ENCODE results near the gene PTPRE.

PTPRE gene

GRCh38 chr10:128110339-128110738 lies 203.4 kb downstream of the PTPRE start:
- TF ChIP-seq TAF1 (IDR thresholded peaks at IDR 0.05; ENCODE audit: borderline replicate concordance, insufficient read depth, low read length), result no peak
- TF ChIP-seq SIN3A (IDR thresholded peaks at IDR 0.05; ENCODE audit: borderline replicate concordance, insufficient read depth, low read length), result no peak
- TF ChIP-seq POLR2AphosphoS5 (IDR thresholded peaks at IDR 0.05; ENCODE audit: low read depth, low read length), result no peak
- TF ChIP-seq REST (IDR thresholded peaks at IDR 0.05; ENCODE audit: insufficient read depth in 1 of 2, low read depth in 2 of 2, low read length in 2 of 2), result no peak
- no peak for TF ChIP-seq FOXP2 (optimal IDR thresholded peaks at IDR 0.05; ENCODE audit: borderline replicate concordance, extremely low read depth, extremely low read length, insufficient read depth)

- TF ChIP-seq SIN3A (IDR thresholded peaks at IDR 0.05; ENCODE audit: borderline replicate concordance, insufficient read depth, low read length), result no peak
- no peak for TF ChIP-seq REST (IDR thresholded peaks at IDR 0.05; ENCODE audit: insufficient read depth in 1 of 2, low read depth in 2 of 2, low read length in 2 of 2)
- no peak for TF ChIP-seq POLR2AphosphoS5 (IDR thresholded peaks at IDR 0.05; ENCODE audit: low read depth, low read length)
- TF ChIP-seq TAF1 (IDR thresholded peaks at IDR 0.05; ENCODE audit: borderline replicate concordance, insufficient read depth, low read length), result no peak
- TF ChIP-seq FOXP2 (optimal IDR thresholded peaks at IDR 0.05; ENCODE audit: borderline replicate concordance, extremely low read depth, extremely low read length, insufficient read depth), result no peak
Measured at GRCh38 chr10:128111696-128112095, 204.8 kb downstream of the PTPRE start.

GRCh38 chr10:128113026-128113425 lies 206.1 kb downstream of the PTPRE start:
- TF ChIP-seq REST (IDR thresholded peaks at IDR 0.05; ENCODE audit: insufficient read depth in 1 of 2, low read depth in 2 of 2, low read length in 2 of 2) (peak; percentile 26 to 84; a peak in 2 of 4 replicates), TAF1 (IDR thresholded peaks at IDR 0.05; ENCODE audit: borderline replicate concordance, insufficient read depth, low read length) (no peak)

- TF ChIP-seq REST (IDR thresholded peaks at IDR 0.05; ENCODE audit: insufficient read depth in 1 of 2, low read depth in 2 of 2, low read length in 2 of 2), result no peak
- TF ChIP-seq FOXP2 (optimal IDR thresholded peaks at IDR 0.05; ENCODE audit: borderline replicate concordance, extremely low read depth, extremely low read length, insufficient read depth), result no peak
- no peak for TF ChIP-seq TAF1 (IDR thresholded peaks at IDR 0.05; ENCODE audit: borderline replicate concordance, insufficient read depth, low read length)
- no peak for TF ChIP-seq POLR2AphosphoS5 (IDR thresholded peaks at IDR 0.05; ENCODE audit: low read depth, low read length)
- TF ChIP-seq SIN3A (IDR thresholded peaks at IDR 0.05; ENCODE audit: borderline replicate concordance, insufficient read depth, low read length), result no peak
Measured at GRCh38 chr10:128114901-128115300, 208.0 kb downstream of the PTPRE start.

- TF ChIP-seq REST (IDR thresholded peaks at IDR 0.05; ENCODE audit: insufficient read depth in 1 of 2, low read depth in 2 of 2, low read length in 2 of 2) (no peak), POLR2AphosphoS5 (IDR thresholded peaks at IDR 0.05; ENCODE audit: low read depth, low read length) (no peak), TAF1 (IDR thresholded peaks at IDR 0.05; ENCODE audit: borderline replicate concordance, insufficient read depth, low read length) (no peak), FOXP2 (optimal IDR thresholded peaks at IDR 0.05; ENCODE audit: borderline replicate concordance, extremely low read depth, extremely low read length, insufficient read depth) (no peak), SIN3A (IDR thresholded peaks at IDR 0.05; ENCODE audit: borderline replicate concordance, insufficient read depth, low read length) (no peak)
Measured at GRCh38 chr10:128115356-128115755, 208.5 kb downstream of the PTPRE start.

Measured in PFSK-1 (cell line).